Measurements from ENCODE around the gene OR10H4. TPM values are rescaled to one million over a fixed set of nuclear protein-coding genes. Genes with fewer than 3 reads are reported as not detected.

OR10H4 gene
- total and polyA plus RNA-seq, 2 of the 4 experiments (the other 2 are of a cell fraction): not detected

- ATAC-seq (ENCODE audit: low read depth) (no peak), DNase-seq (no peak)
- no TSS peak for BruUV-seq (replicated peaks)
- intact Hi-C loops (cut with micrococcal nuclease): no loop called here
- no peaks in the 10 kb centered on the region for H3K9me1 ChIP-seq (ENCODE audit: insufficient read depth, low read length)
- WGBS, 2 experiments (ENCODE audit: extremely low coverage in 2 of 2, insufficient read length in 1 of 2): 100% methylated on average over 1 of the region's 3 CpGs; no CpG with 5 or more reads in 1 of the 2 experiments
- dilution Hi-C loops (cut with HindIII; ENCODE audit: low sequenced_read_pairs, unreplicated experiment): no loop called here
- CTCF ChIA-PET: no interaction called here
- H3K4ac ChIP-seq (ENCODE audit: low read depth, low read length): no peak overlapping the region
- no peak overlapping the region for H3K27ac ChIP-seq (ENCODE audit: insufficient read depth, low read length)
- in situ Hi-C loops (cut with MboI; ENCODE audit: low sequenced_read_pairs): no loop called here
- no peak overlapping the region for H3K18ac ChIP-seq (ENCODE audit: low read depth, low read length)
- H3K36me3 ChIP-seq (ENCODE audit: control insufficient read depth, insufficient read depth, low read length): no peaks in the 10 kb centered on the region
- no peak overlapping the region for H3K4me3 ChIP-seq (ENCODE audit: insufficient read depth, low read depth, low read length)
- no peak overlapping the region for H2BK5ac ChIP-seq (ENCODE audit: low read depth, low read length, poor library complexity, severe bottlenecking)
- H3K27me3 ChIP-seq (ENCODE audit: control insufficient read depth, insufficient read depth, low read length): no peaks in the 10 kb centered on the region
- H2AK9ac ChIP-seq (replicated peaks; ENCODE audit: low read depth, low read length, poor library complexity): no peak overlapping the region
- no peak overlapping the region for H4K8ac ChIP-seq (ENCODE audit: low read depth in 2 of 2, low read length in 2 of 2)
- H3K4me1 ChIP-seq (ENCODE audit: control insufficient read depth, insufficient read depth, low read length): no peaks in the 10 kb centered on the region
- no peak overlapping the region for H3K23ac ChIP-seq (ENCODE audit: low read depth, low read length)
- H3K79me1 ChIP-seq (ENCODE audit: low read depth in 1 of 2, low read length in 2 of 2): no peaks in the 10 kb centered on the region
- no peak overlapping the region for H2BK15ac ChIP-seq (ENCODE audit: low read depth, low read length)
- H3K14ac ChIP-seq (replicated peaks; ENCODE audit: low read depth, low read length): no peak overlapping the region
- no peak for TF ChIP-seq CEBPB (IDR thresholded peaks at IDR 0.05; ENCODE audit: low read depth, low read length)
- TF ChIP-seq RCOR1 (IDR thresholded peaks at IDR 0.05; ENCODE audit: insufficient replicate concordance, low read length): no peak
- no peak for TF ChIP-seq RAD21 (IDR thresholded peaks at IDR 0.05; ENCODE audit: low read length)
- no peak for TF ChIP-seq FOS (IDR thresholded peaks at IDR 0.05; ENCODE audit: low read depth, low read length)
- no peak for TF ChIP-seq MAFK (IDR thresholded peaks at IDR 0.05; ENCODE audit: low read depth, low read length)
- no peak for TF ChIP-seq CHD1 (IDR thresholded peaks at IDR 0.05; ENCODE audit: low read depth, low read length)
- no peak for TF ChIP-seq NFE2L2 (IDR thresholded peaks at IDR 0.05; ENCODE audit: low read depth, low read length)
- no peak overlapping the region for H4K5ac ChIP-seq (ENCODE audit: low read depth, low read length)
- H3K56ac ChIP-seq (ENCODE audit: extremely low read depth, insufficient read depth, low read length): no peak overlapping the region
- no peak overlapping the region for H2BK120ac ChIP-seq (ENCODE audit: low read depth, low read length)
- peaks cover 3% of the 10 kb centered on the region; the same call in 1 of the 2 replicates for H3K9me3 ChIP-seq (ENCODE audit: control insufficient read depth, insufficient read depth, low read length)
- no peak overlapping the region for H2AFZ ChIP-seq (replicated peaks; ENCODE audit: low read length, poor library complexity)
- POLR2A ChIA-PET (ENCODE audit: unreplicated experiment): no interaction called here
- no peak overlapping the region for H3K4me2 ChIP-seq (ENCODE audit: low read depth, low read length)
- H3K9ac ChIP-seq (ENCODE audit: low read depth, low read length): no peak overlapping the region
- H4K91ac ChIP-seq (ENCODE audit: insufficient read depth, low read depth, low read length): no peak overlapping the region
- H2AK5ac ChIP-seq (ENCODE audit: low read depth, low read length): no peak overlapping the region
- no peak overlapping the region for H2BK20ac ChIP-seq (ENCODE audit: low read depth, low read length)
- no peaks in the 10 kb centered on the region for H4K20me1 ChIP-seq (ENCODE audit: insufficient read depth, low read length)
These were observed 12.6 kb upstream of the OR10H4 start for GRCh38 chr19:15936173-15936572.
